HG02943 (cell line): ENCODE measurements around the gene GALC.

ENCODE experiments used
- ATAC-seq: cut with Tn5 transposase; IDR thresholded peaks from one replicate; pipeline ENCODE4 v1.9.1; 2021; ENCODE audit warnings: mild to moderate bottlenecking, low read depth, moderate library complexity; ENCODE audit not compliant: unreplicated experiment

The GALC gene

DNA sequence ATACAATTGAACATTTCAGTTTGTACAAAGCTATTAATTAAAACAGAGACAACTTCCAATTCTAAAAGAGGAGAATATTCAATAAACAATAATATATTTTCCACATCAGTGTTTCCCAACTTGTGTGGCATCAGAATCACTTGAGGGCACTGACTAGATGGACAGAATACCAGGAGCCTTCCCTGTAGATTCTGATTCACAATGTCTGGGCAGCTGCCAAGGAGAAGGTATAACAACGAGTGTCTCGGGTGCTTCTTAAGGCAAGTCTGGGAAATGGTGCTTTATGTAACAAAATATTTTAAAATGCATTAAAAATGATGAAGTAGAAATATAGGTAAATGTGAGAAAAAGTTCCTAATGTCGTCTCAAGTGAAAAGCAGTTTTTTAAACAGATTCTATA, 26.2 kb downstream of the GALC start:
- ATAC-seq: no peak

- ATAC-seq: no peak
Observed at GRCh38 chr14:87961246-87961645, 31.7 kb downstream of the GALC start.

GRCh38 chr14:87960013-87960787, 32.8 kb downstream of the GALC start:
- no peak for ATAC-seq

DNA sequence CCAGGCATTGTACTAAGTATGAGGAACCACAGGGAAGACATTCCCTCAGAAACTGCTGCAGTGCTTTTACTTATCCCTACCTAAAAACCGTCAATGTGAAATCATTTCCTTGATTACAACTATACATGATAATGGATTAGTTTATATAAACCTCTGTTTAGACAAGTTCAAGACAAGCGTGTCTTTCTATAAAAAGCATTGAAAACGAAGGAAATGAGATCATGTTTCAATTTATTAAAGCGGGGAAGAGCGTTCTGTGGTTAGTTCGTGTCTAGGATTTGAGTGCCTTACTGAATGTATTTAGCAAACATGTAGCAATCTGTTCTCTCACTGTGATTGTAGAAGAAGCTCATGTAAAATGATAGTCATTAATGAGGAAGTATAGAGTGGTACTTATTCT, 37.5 kb downstream of the GALC start:
- no peak for ATAC-seq

DNA sequence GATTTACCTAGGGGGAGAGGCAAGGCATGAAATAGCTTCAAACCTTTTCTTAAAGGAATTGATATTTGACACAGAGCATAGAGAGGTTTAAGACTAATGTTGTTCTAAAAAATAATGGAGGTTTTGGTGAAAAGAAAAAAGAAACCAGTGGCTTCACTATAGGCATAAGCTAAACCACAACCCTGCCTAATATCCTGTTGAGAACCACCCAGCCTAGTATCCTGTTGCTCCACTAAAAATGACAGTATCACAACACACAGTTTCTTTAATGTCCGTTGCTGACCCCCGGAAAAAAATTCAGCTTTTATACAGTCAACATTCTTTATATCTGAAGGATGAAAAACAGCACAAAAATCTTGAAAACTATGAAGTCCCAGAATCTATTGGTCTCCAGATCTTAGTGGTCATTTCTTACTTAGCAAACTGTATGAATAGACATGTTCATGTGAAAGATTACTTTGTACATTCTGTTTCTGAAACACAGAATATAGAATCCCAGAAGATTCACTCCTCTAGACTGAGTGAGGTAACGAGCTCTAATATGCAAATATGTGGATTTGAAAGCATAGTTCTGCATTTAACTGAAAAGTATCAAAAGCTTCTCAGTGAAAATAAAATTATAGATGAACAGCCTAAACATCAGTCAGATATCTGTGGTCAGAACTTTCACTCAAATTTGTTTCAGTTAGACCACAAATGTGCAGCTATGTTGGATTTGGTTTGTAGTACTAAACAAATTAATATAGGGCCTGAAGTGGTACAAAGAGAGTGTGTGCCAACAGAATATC, 40.5 kb downstream of the GALC start:
- peak; percentile 87 for ATAC-seq

- ATAC-seq: no peak
Observed at GRCh38 chr14:87944987-87945604, 47.9 kb downstream of the GALC start.

GRCh38 chr14:87940894-87941293, 52.1 kb downstream of the GALC start:
- no peak for ATAC-seq

DNA sequence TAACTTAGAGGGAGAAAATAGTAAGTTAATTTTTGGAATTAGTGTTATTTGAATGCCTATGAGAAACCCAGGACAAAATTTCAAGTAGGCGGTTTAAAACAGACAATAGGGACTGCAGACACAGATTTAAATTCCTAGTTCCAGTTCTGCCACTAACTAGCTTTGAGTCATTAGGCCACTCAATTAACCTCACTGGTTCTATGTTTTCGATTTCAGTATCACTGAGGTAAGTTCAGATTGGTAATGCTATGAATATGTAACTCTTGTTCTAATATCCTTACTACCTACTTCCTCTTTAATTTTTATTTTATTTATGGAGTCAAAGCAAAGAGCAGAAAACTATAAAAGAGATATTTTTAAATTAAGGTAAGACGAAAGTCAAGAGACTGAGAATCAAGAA, 52.6 kb downstream of the GALC start:
- ATAC-seq: peak; percentile 97

- no peak for ATAC-seq
Observed at GRCh38 chr14:87935886-87936285, 57.1 kb downstream of the GALC start.

- ATAC-seq: no peak
Observed at GRCh38 chr14:87935081-87935828, 57.7 kb downstream of the GALC start.

GRCh38 chr14:87934185-87934584, 58.8 kb downstream of the GALC start:
- ATAC-seq: no peak

GRCh38 chr14:87916886-87917275, 76.1 kb downstream of the GALC start:
- ATAC-seq: no peak

- no peak for ATAC-seq
Observed at GRCh38 chr14:87916103-87916885, 76.7 kb downstream of the GALC start.

DNA sequence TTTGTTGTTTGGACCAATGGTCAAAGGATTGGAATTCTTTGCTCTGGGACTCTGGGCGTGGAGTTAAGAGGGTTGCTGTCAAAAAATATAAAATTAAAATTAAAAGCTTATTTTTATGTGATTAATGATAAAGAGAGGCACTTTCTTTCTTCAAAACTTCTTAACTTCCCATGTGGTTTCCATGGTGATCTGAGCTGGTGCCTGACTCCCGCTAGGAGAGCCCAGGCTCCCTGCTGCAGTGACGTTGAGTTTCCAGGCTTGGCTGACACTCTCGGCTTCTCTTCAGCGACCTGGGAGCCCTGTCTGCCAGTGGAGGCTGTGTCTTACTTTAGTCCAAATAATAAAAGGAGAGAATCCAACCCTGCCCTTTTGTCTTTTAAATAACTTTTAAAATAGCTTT, 84.4 kb downstream of the GALC start:
- ATAC-seq: no peak

GRCh38 chr14:87901652-87902051, 91.3 kb downstream of the GALC start:
- ATAC-seq: no peak

- ATAC-seq: no peak
Observed at GRCh38 chr14:87901236-87901635, 91.7 kb downstream of the GALC start.

DNA sequence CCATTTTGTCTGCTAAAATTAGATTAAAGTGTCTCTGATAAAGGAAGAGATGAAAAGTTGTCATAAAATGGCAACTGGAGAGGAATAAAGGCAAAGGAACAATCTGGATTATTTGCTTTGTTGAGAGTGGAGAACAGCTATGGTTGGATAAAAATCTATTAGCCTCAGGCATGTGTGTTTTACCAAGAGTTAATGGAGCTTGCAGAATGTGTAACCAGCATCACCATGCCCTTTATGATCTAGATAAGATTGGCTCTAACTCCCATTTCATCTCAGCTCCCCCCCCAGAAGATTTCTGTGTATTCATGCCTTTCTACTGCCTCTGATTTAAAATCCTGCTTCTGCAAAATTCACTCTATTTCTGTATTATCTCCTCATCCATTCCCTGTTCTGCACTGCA, 93.8 kb downstream of the GALC start:
- no peak for ATAC-seq

DNA sequence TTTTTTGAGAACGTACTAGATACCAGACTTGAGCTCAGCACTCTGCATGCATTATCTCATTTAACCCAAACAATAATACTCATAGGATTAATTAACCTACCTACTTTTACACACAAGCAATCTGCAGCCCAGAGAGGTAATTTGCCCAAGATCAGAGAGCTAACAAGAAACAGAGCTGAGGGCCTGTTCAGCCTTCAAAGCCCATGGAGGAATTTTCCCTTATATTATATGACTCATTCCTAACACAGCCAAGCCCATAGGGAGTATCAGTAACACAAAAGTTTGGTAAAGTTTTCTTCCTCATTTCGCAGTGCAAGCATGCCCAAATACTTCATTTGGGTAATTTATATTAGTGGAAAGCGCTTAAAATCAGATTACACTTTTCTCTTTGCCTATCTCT, 94.7 kb downstream of the GALC start:
- no peak for ATAC-seq

- no peak for ATAC-seq
Observed at GRCh38 chr14:87896393-87897380, 96.3 kb downstream of the GALC start.
